Prostate gland (tissue), 1 donor: Measurements from ENCODE around the gene LPAR2.

Experiments
- POLR2A ChIP-seq: fragments of 450-650 bp; IDR thresholded peaks from one replicate; pipeline ENCODE4 v1.6.1; 2016; ENCODE audit warnings: antibody characterized with exemption, mild to moderate bottlenecking
- POLR2AphosphoS5 ChIP-seq: sonication (generic); formaldehyde crosslinking; IDR thresholded peaks from one replicate; pipeline ENCODE4 v1.6.1; 2017; ENCODE audit warnings: antibody characterized with exemption

- TF ChIP-seq POLR2AphosphoS5 (no peak), POLR2A (no peak)
These were observed 8.2 kb downstream of the LPAR2 start for GRCh38 chr19:19619849-19620210.
